ENCODE results near the gene SUMO2.
"Not testable (repeated sequence)": the region's sequence is repeated elsewhere in the genome, so short reads cannot be mapped to it uniquely, and the experiment has no call there.

Gene SUMO2

DNA sequence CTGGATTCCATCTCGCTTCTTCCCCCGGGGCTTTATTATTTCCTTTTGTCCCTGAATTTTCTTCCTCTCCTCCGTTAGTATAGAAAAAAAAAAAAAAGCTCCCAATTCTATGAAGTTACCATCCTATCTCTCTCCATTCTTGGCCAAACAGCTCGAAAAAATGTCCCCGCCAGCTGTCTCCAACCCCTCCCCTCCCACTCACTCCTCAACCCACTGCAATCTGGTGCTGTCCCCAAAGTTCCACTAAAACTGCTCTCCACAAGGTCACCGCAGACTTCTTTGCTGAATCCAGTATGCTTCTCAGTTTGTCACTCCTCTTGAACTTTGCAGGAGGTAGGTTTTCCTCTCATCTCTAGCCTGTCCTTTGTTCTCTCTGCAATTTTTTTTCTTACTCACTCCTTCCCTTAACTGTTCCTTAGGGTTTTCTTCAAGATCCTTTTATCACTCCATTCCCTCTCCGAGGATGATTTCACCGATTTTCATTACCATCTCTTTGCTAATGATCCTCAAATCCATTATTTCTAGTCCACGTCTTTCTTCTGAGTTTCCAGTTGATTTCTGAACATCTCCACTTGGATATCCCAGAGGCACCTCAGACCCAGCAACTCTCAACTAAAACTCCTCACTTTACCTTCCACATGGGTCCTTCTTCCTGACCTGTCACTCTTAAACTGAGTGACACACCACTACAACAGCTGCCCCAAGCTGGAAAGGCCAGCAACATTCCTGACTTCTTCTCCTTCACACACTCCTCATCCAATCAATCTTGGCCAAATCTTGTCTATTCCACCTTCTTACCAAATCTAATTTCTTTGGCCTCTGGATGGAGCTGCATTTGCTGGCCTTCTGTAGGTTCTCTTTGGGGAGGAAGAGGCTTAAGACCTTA, 1.5 kb upstream of the SUMO2 start:
- DNase-seq (ENCODE audit: insufficient read length, low spot score) (no peak), FAIRE-seq (no peak)

DNA sequence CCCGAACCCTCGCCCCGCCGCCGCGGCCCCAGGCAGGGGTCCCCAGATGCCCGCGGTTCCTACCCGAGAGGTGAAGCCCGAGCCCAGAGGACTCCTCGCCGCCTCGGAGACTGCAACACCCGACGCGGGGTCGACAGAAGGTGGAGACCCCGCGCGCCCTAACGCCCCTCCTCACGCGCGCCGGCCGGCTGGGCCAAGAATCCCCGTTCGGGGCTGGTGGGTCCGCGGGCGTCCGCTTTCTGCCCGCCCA, 515 bp downstream of the SUMO2 start:
- DNase-seq (ENCODE audit: insufficient read length, low spot score) (no peak), FAIRE-seq (no peak)

DNA sequence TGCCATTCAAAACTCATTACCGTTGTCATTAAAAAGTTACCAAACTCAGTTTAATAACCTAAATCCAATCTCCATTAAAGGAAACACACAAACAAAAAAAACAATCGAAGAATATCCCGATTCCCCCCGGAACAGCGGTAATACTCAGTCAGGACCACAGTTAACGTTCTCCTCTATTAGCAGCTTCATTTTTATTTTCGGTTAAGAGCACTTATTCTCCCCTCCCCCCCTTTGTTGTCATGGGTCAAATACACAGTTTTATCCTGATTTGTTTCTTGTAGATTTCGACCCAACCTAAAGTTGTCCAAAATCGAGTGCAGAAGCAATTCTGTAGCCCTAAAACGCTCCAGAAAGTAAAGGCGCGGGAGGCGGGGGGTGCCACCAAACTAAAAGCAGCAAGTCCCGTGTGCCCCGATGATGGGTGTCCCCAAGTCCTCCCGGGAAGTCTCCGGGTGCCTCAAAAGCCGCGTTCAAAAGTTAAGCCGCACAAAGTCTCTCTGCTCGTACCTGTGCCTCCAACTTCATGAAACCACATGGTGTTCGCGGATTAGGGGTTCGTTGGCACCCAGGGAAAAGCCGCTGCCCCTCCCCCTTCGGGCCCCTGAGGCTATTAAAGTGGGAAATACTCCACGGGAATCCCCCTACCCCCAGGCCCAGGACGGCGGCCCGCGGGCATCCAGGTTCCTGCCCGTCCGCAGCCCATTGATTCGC, 996 bp downstream of the SUMO2 start:
- no peak for DNase-seq (ENCODE audit: insufficient read length, low spot score)
- FAIRE-seq: no peak

DNA sequence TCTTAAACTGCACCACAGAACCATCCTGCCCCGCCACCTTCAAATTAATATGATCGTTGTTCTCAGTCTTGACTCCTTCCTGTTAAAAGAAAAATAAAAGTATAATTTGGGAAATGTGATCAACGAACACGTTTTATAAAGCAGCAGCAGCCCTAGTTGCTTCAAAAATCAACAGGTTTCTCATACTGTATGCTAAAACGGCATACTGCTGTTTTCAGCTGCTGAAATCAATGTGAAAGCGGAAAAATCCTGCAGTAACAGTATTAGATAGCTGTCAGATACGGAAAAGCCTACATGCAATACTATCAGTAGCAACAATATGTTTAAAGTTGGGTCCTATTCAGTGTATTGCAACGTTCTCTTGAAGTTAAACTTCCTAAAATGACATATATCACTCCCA, 1.6 kb downstream of the SUMO2 start:
- no peak for FAIRE-seq

DNA sequence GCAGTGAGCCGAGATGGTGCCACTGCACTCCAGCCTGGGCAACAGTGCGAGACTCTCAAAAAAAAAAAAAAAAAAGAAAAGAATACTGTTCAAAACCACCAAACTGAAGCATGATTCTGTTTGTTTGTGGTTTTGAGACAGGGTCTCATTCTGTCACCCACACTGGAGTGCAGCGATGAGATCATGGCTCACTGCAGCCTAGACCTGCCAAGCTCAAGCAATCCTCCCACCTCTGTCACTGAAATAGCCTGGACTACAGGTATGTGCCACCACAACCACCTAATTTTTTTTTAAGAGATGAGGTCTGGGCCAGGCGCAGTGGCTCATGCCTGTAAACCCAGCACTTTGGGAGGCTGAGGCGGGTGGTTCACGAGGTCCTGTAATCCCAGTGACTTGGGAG, 4.3 kb downstream of the SUMO2 start:
- no peak for FAIRE-seq
- DNase-seq (ENCODE audit: insufficient read length, low spot score): no peak

More for the DNA sequence above, 1.6 kb downstream of the SUMO2 start:
- DNase-seq (ENCODE audit: insufficient read length, low spot score): no peak

DNA sequence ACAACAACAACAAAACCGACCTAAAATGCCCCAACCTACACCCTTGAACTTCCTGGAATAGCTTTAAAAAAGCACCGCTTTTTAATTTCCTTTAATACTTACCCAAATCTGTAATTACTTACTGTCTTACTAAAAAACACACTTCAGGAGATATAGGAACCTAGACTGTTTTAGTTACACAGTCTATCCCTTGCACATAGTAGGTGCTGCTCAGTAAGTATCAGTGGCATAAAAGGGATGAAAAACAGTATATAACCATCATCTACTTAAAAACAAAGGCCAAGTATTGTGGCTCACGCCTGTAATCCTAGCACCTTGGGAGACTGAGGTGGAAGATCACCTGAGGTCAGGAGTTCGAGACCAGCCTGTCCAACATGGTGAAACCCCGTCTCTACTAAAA, 6.1 kb downstream of the SUMO2 start:
- FAIRE-seq: no peak

DNA sequence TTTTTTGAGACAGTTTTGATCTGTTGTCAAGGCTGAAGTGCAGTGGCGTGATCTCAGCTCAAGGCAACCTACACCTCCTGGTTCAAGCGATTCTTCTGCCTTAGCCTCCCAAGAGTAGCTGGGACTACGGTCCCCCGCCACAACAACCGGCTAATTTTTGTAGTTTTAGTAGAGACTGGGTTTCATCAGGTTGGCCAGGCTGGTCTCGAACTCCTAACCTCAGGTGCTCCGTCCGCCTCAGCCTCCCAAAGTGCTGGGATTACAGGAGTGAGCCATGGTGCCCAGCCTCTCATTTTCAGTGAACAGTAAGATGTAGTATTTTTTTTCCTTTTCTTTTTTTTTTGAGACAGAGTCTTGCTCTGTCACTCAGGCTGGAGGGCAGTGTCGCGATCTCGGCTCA, 7.8 kb downstream of the SUMO2 start:
- DNase-seq (ENCODE audit: insufficient read length, low spot score): no peak
- no peak for FAIRE-seq

More for the DNA sequence above, 6.1 kb downstream of the SUMO2 start:
- no peak for DNase-seq (ENCODE audit: insufficient read length, low spot score)

DNA sequence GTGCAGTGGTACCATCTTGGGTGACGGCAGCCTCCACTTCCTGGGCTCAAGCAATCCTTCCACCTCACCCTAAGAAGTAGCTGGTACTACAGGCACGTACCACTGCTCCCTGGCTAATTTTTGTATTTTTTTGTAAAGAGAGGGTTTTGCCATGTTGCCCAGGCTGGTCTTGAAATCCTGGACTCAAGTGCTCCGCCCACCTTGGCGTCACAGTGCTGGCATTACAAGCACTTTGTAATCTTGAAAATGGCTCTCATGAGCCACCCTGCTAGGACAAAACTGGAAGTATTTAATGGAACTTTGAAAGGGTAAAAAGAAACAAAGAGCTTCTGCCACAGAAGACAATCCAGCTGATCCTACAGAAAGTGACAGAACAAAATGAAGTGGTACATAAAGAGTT, 9.2 kb downstream of the SUMO2 start:
- DNase-seq (ENCODE audit: insufficient read length, low spot score) (no peak), FAIRE-seq (no peak)

DNA sequence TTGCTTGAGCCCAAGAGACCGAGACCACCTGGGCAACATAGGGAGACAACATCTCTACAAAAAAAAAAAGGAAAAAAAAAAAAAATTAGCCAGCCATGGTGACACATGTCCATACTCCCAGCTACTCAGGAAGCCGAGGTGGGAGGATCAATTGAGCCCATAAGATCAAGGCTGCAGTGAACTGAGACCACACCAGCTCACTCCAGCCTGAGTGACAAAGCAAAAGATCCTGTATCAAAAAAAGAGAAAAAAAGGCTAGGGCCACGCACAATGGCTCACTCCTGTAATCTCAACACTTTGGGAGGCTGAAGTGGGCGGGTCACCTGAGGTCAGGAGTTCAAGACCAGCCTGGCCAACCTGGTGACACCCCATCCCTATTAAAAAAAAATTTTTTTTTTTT, 13.8 kb downstream of the SUMO2 start:
- DNase-seq (ENCODE audit: insufficient read length, low spot score): no peak
- FAIRE-seq: no peak

DNA sequence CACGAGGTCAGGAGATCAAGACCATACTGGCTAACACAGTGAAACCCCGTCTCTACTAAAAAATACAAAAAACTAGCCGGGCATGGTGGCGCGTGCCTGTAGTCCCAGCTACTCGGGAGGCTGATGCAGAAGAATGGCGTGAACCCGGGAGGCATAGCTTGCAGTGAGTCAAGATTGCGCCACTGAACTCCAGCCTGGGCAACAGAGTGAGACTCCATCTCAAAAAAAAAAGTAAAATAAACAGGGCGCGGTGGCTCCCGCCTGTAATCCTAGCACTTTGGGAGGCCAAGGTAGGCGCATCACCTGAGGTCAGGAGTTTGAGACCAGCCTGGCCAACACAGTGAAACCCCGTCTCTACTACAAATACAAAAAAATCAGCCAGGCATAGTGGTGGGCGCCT, 18.2 kb downstream of the SUMO2 start:
- not testable (repeated sequence) for FAIRE-seq; DNase-seq (ENCODE audit: insufficient read length, low spot score)

DNA sequence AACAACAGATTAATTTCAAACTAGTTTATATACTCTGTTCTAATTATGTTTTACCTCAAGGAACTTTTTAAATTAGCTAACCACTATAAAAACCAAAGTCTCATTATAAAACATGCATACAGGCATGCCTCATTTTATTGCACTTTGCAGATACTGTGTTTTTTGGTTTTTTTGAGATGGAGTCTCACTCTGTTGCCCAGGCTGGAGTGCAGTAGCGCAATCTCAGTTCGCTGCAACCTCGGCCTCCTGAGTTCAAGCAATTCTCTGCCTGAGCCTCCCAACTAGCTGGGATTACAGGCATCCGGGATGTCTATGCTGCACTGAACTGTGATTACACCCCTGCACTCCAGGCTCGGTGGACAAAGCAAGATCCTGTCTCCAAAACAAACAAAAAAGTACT, 19.7 kb downstream of the SUMO2 start:
- no peak for DNase-seq (ENCODE audit: insufficient read length, low spot score)
- FAIRE-seq: no peak

DNA sequence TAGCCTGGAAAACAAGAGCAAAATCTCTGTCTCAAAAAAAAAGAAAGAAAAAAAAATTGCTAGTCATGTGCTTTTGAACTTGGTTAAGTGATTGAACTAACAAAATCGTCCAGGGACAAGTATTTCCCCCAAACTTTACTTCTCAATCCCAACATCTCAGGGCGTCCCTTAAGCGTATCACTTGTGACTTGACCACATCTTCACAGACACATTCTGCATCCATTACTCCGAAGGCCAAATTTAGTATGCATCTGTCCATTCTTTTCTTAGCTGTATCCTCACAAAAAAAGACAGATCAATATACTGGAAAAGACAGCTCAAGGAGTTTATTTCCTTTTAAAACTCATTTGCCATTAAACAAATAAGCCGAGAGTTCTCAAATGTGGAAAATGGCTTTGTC, 22.5 kb downstream of the SUMO2 start:
- FAIRE-seq (no peak), DNase-seq (ENCODE audit: insufficient read length, low spot score) (no peak)

DNA sequence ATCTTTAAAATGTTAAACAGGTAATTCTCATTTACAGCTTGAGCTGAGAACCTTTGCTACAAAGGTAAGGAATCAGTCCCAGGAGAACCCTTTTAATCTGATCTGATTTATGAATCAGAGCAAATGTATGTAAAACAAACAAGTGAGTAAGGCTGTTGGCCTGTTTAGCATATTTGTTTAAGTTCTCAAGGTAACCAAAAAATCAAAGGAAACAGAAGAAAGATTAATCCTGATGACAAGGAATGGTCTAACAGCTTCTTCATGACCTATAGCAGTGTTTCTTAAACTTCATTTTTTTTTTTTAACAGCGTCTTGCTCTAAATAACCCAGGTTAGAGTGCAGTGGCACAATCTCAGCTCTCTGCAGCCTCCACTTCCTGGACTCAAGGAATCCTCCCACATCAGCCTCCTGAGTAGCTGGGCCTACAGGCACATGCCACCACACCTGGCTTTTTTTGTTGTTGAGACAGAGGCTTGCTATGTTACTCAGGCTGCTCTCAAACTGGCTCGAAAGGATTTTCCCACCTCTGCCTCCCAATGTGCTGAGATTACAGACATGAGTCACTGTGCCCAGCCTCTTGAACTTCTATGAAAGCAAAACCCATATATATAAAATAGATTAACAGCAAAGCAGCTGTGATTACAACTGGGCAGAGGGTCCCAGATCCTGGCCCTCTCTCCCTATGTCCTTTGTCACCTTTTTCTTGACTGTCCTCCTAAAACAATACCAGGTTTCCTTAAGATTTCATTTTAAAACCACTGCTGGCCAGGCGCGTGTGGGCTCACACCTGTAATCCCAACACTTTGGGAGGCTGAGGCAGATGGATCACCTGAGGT, 23.3 kb downstream of the SUMO2 start:
- FAIRE-seq: no peak
- DNase-seq (ENCODE audit: insufficient read length, low spot score): no peak

DNA sequence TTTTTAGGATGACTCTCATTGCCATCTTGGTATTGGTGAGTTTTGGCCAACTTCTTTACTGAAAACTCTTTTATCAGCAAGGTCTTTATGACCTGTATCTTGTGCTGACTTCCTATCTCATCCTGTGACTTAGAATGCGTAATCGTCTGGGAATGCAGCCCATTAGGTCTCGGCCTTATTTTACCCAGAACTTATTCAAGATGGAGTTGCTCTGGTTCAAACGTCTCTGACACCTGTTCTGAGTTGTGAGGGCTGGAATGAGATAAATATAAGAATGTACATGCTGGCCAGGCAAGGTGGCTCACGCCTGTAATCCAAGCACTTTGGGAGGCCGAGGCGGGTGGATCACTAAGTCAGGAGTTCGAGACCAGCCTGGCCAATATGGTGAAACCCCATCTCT, 24.3 kb downstream of the SUMO2 start:
- not testable (repeated sequence) for FAIRE-seq; DNase-seq (ENCODE audit: insufficient read length, low spot score)

DNA sequence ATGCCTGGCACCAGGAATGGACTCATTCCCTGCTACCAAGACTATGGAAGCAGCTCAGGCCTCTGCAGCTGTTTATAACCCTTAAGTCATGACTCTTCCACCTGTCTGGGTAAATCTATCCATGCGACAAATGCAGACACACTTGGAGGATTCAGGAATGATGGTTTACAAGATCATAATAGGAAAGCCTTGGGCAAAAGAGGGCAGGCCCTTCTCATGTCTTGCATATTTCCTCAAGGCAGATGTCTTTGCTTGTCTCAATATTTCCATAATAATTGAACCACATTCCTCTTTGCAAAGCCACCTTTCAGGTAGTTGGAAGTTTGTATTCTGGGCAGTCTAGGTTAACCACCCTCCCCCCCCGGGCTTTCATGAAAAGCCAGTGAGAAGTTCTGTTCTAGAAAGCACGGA, 27.6 kb downstream of the SUMO2 start:
- FAIRE-seq: peak; percentile 9
- no peak for DNase-seq (ENCODE audit: insufficient read length, low spot score)

DNA sequence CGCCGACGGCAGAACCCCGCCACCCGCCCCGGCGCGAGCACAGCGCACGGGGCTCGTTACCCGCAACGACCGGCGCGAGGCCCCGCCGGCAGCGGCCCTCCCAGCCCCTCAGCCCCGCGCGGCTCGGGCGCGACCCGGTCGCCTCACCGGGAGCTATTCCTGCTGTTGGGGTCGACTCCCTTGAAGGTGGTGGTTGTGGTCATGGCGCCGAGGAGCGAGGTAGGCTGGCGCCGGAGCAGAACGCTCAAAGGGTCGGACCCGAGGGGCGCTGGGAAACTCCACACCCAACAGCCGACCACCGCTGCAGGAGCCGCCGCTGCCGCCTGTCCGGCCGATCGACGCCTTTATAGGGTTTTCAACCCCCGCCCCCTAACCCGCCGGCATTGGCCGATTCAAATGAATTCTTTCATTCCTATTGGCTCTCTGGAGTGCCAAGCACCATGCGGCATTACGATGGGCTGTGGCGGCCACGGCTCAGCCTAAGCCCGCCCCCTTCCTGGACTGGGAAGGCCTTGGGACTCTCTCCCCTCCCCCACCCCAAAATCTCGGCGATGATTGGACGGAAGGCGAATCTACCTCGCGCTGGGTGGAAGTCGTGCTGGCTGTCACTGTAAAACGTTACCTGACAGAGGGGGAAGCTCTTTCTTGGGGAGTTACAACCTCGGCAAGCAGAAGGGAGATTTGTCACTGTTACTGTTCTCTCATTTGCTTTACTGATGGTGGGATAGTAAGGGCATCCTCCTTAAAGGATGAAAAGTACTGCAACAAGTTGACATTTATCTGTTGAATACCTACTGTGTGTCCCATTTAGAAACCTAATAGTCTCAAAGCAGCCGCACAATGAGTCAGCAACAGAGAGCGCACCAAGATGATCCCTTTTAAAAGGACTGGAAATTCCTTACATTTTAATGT, 28.3 kb downstream of the SUMO2 start, which contains the start of gene JPT1:
Gene JPT1, minus strand, starts transcription at position 318 of the 912 bp plus-strand sequence. Its CDS starts 115 bp downstream, at position 203.
- peak; percentile 100 for DNase-seq (ENCODE audit: insufficient read length, low spot score)
- peak; percentile 97 for FAIRE-seq

DNA sequence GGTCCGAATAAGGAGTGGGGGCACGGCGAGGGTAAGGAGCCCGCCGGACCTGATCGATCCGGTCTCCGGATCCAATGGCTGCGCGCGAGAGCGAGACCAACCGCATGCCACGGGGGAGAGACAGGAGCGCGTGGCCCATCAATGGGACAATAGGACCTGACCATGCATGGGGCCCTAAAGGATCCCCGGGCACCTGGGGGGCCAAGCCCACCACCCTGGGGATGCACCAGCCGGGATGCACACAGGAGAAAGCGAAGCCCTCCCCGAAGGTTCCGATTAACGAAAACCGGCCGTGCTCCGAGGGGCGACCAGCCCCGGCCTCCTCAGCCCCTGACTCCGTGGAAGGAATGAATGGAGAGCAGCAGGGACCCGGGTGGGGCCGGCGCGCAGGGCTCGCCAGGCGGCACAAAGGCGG, 29.0 kb downstream of the SUMO2 start:
- FAIRE-seq (no peak), DNase-seq (ENCODE audit: insufficient read length, low spot score) (no peak)

DNA sequence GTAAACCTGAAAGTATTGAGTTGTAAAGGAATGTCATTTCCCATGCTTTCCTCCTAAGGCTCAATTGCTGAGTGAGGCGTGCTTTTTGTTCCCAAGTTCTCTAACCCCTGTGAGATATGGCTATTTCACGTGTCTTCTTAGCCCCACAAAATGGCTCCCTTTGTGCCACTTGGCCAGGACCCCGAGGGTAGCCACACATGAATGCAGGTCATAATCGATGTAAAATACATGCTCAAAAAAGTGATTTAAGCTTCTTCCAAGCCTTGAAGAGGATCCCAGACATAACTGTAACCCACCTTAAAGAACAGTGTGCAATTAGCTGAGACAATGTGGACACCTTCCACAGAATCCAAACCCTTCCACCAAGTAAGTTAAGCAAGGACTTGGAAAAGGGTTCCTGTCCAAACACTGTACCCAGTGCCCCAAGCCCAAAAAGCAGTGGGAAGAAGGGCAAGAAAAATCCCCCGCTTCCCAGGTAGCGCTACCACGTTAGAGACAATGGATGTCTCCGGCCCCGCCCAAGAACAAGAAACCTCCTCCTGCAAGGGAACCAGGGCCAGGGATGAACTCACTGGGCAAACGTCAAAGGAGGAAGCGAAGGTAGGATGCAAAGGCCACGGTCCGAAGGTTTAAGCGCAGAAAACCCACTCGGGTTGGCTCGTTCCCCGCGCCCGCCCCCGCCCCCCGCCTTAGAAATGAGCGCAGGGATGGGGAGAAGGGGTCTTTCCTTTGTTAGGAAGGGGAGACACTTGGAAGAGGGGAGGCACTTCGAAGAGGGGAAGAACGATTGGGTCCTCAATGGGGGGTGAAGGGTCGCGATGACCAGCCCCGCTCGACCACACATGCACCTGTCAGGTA, 29.6 kb downstream of the SUMO2 start:
- peak; percentile 46 for FAIRE-seq
- DNase-seq (ENCODE audit: insufficient read length, low spot score): peak; percentile 58

DNA sequence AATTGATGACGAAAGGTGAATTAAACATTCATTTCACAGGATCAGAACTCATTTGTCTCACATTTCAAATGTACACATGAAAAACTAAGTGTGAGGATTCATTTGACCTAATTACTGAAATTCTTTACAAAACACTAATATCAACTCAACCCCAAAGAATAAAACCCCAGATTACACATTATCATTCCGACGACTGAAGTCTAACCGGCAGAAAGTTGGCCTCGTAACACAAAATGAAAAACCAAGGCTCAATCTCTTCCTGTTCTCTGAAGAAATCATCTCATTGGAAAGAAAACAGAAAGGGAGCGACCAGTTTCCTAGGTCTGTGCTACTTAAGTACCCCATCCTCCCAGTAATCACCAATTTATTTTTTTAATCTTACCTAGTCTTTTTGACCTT, 30.2 kb downstream of the SUMO2 start:
- DNase-seq (ENCODE audit: insufficient read length, low spot score) (no peak), FAIRE-seq (no peak)

Measured in HTR-8/SVneo (cell line).